ENCODE results near the gene NUDC. TPM values are rescaled to one million over a fixed set of nuclear protein-coding genes. Genes with fewer than 3 reads are reported as not detected.
"Not testable (repeated sequence)": the region's sequence is repeated elsewhere in the genome, so short reads cannot be mapped to it uniquely, and the experiment has no call there.

The NUDC gene
- total RNA-seq, 1 donor from 2014 or later, result 73.3 TPM

DNA sequence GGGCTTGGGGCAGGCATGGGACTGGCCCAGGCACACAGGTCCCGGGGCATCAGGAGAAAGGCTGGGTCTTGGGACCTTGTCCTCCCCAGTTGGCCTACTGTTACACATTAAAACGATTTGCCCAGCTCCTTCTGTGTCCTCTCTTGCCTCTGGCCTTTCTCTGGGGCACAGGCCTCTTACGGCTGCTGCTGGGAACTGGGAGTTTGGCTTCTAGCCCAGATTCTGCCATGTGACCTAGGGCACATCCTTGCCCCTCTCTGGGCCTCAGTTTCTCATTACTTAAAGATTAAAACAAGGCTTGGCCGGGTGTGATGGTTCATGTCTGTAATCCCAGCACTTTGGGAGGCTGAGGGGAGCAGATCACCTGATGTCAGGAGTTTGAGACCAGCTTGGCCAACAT lies 24.7 kb downstream of the NUDC start:
- peak; percentile 26 for ATAC-seq
- no peak for DNase-seq

DNA sequence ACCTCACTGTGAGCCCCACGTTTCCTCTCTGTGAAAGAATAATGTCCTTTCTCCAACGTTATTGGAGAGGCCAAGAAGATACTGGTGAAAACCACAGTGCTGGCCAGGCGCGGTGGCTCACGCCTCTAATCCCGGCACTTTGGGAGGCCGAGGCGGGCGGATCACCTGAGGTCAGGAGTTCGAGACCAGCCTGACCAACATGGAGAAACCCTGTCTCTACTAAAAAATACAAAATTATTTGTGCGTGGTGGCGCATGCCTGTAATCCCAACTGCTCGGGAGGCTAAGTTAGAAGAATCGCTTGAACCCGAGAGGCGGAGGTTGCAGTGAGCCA lies 27.1 kb downstream of the NUDC start:
- DNase-seq; ATAC-seq; intact Hi-C loops (cut with micrococcal nuclease): not testable (repeated sequence)

More for the DNA sequence above, 24.7 kb downstream of the NUDC start:
- intact Hi-C loops (cut with micrococcal nuclease), result no loop called here

DNA sequence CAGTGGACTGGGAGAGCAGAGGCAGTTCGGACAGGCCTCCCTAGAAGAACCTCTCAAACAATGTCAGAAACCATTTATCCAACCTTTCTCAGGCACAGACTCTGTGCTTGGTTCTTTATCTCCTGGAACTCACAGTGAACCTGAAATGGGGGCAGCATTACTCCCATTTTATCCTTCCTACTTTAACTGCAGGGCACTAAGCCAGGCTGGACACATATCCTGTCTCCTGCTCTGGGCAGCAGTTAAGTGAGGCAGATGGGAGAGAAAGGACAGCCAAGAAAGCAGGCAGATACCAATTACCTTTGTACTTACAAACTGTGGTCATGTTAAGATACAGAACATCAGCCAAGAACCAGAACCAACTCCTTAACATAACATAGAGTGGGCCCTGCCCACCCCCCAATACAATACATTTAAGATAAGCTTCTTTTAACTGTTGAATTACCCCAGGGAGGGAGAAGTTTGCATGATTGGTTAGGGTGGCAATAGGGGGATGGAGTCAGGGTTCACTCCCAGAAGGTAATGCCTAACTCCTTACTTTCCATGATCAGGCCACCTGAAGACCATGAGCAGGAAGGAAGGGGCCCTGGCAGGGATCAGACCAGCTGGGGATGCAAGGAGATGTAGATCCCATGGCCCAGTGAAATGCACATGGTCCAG lies 27.9 kb downstream of the NUDC start:
- ATAC-seq (peak; percentile 76), DNase-seq (no peak)
- intact Hi-C loops (cut with micrococcal nuclease), result no loop called here

DNA sequence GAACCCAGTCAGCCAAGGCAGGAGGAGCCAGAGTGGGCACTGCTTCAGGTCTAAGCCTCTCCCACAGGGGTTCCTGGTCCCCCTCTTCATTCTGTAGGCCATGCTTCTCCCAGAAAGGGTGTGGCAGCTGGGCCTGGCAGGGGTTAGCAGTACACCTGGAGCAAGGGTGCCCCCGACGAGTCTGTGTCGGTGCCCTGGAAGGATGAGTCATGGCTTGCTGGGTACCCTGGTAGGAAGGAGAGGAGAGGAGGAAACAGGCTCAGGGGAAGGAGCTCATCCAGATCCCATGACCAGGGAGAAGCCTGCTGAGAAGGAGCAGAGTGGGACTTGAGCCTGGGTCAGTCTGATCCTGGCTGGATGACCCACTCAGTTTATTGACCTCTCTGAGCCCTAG lies 28.4 kb downstream of the NUDC start:
- intact Hi-C loops (cut with micrococcal nuclease), result no loop called here
- peak; percentile 3 for ATAC-seq

DNA sequence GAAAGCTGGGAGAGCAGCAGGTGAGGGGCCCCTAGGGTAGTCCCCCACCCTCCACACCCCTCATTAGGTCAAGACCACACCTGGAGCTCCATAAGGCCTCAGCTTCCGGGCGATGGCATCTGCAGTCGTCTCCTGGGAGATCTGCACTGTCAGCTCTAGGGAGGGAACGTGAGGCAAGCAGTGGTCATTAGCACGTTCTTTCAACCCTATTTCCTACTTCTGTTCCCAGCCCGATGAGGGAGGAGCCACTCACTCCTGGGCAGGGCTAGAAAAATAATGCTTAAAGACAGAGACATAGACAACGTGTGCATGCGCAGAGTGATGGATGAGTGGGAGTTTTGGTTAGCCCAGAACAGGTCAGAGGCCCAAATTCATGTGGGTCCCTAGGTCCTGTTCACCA lies 29.1 kb downstream of the NUDC start:
- ATAC-seq (no peak), DNase-seq (no peak)
- intact Hi-C loops (cut with micrococcal nuclease), result no loop called here

More for the DNA sequence above, 28.4 kb downstream of the NUDC start:
- DNase-seq, result no peak

DNA sequence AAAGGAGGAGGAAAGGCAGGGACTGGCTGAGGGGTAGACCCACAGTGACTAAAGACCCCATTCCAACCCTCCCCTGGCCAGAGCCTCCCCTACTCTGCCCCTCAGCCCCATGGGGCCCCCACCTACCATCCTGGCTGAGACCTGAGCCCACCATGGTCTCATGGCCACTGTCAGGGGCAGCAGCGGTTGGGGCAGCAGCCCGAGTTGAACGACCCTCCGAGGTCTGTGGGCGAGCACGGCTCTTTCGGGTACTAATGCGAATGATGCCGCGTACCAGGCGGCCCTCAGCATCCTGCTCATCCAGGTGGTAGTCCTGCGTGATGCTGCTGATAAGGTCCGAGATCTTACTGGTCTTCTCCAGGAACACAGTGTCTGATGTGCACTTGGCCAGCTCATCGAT lies 29.7 kb downstream of the NUDC start:
- no peak for ATAC-seq
- intact Hi-C loops (cut with micrococcal nuclease), result no loop called here
- DNase-seq, result no peak

DNA sequence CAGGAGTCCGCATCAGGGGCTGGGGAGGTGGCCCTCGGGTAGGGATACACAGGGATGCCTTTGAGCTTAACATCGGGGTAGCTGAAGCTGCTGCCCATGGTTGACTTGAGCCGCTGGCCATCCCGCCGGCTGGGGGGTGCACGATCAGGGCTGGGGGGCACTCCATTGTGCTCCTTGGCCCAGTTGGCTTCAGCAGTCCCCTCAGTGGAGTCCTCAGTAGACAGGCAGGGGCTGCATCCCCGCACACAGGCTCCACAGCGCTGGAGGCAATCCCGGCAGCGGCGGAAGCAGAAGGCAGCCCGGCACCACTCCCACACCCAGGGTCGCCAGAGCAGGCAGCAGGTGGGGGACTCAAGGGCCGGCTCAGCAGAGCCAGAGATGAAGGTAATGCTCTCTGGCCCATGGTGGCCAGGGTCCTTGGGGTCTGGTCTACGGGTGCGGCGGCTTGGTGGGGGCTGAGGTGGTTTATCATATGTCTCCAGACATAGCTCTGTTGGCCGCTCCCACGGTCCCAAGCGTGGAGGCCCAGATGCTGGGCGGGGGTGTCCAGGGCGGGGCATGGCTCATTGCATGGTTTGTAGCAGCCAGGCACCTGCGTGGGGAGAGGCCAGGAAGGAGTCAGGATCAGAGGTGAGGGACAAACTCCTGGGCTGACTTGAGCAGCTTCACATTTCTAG lies 30.4 kb downstream of the NUDC start:
- DNase-seq, result no peak
- no peak for ATAC-seq
- intact Hi-C loops (cut with micrococcal nuclease), result no loop called here

DNA sequence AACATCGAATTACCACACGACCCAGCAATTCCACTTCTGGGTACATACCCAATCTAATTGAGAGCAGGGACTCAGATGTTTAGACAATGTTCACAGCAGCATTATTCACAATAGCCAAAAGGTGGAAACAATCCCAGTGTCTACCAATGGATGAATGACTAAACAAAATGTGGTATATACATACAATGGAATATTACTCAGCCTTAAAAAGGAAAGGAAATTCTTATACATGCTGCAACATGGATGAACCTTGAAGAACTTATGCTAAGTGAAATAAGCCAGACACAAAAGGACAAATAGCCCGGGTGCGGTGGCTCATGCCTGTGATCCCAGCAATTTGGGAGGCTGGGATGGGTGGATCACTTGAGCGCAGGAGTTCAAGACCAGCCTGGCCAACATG lies 31.8 kb downstream of the NUDC start:
- DNase-seq (no peak), ATAC-seq (no peak)
- intact Hi-C loops (cut with micrococcal nuclease), result no loop called here

DNA sequence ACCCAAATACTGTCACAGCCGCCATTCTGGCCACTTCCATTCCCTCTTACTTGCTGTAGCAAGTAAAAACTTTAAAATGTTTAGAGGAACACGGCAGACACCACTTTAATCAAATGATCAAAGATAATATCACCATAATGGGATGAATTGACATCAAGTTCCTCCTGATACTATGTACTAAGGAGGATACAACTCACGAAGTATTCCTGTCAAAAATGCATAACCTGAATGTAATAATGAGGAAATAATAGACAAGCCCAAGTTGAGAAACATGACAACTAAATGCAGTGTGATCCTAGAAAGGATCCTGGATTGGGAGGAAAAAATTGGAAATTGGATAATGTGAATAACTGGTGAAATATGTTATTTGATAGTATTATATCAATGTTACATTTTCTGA lies 34.8 kb downstream of the NUDC start:
- intact Hi-C loops (cut with micrococcal nuclease), result no loop called here
- ATAC-seq (no peak), DNase-seq (no peak)

DNA sequence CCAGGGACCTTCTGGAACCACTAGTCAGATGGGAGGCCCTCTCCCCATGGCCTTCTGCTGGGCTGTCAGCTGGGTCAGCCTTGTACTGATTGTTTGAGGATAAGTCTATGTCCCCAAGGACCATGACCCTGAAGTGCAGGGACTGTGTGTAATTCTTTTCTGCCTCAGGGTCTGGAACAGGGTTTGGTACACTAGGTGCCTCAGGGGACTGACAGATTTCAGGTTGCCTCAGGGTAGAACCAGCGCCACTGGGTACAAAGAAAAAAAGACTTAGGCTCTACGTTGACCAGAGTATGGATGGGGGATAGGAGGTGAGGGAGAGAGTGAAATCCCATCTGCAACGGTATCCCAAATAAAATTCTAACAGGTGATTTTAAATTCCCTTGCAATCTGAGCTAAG lies 35.8 kb downstream of the NUDC start:
- DNase-seq, result no peak
- intact Hi-C loops (cut with micrococcal nuclease), result no loop called here
- no peak for ATAC-seq

DNA sequence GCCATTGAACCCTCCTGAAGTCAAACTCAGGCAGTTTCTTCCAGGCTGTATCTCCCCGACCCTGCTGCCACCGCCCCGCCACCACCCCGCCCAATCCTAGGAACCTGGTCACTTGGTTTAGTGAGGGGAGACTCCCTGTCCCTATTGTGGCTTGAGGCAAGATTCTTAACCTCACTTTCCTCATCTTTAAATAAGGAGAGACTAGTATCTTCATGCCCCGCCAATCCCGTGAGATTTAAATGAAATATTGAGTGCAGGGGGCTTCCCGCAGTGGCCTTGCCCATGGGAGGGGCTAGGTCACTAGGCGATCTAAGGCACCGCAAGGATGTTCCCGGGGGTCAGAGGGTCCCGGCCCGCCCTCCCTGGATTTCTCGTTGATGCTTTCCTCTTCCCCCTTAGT lies 37.7 kb downstream of the NUDC start:
- no peak for ATAC-seq
- DNase-seq, result no peak
- intact Hi-C loops (cut with micrococcal nuclease), result no loop called here

DNA sequence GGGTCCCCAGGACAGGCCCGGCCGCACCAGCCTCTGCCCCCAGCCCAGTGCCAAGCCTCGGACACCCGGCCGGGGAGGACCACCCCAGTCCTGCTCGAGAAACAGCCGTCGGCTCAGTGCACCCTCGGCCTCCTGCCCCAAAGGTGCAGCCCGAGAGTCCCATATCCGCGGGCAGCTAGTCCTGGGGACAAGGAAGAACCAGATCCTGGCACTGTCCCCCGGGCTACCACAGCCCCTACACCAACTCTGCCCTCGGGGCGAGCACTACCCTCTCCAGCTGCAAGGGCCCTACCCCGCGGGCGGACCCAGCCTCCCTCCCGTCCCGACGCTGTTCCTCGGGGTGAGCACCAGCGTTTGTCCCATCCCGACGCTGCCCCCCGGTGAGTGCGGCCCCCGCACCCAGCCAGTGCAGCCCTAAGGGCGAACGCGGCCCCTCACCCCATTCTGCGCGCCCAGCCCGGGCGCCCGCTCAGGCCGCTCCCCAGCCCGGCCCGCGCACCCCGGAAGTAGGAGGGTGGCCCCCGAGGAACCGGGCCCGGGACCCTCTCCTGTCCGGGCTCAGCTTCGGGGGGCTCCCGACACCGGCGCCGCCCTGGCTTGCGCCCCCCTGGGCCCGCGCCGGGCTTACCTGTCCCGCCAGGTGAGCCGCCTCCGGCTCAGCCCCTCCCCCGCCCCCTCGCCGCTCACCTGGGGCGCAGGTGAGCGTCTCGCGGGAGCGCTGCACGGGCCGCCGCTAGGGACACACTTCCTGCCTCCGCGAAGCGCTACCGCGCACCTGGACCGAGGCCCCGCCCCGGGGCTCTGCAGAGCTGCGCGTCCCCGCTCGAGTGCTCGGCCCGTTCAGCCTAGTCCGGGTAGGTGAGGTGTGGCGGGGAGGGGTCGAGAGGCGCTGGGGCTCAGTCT lies 38.4 kb downstream of the NUDC start, which contains the start of gene KDF1:
Gene KDF1 (minus strand): TSS at position 747 of the 903 bp plus-strand sequence. CDS start 8,088 bp downstream, outside the sequence.
- ATAC-seq (peak; percentile 58), DNase-seq (peak; percentile 40)
- intact Hi-C loops (cut with micrococcal nuclease), result no loop called here

DNA sequence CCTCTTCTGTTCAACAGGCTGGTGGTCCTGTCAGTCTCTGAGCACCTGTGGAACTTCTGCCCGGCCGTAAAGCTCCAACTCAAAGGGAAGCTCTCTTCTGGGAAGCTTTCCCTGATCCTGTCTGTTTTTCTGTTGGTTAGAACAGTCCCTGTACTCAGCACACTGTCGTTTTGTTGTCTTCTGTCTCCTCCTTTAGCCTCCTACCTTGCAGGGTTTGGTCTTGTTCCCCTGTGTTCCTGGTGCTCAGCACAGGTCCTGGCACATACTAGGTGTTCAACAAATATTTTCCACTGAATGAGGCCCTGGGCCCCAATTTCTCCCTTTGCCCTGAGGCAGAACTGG lies 39.1 kb downstream of the NUDC start:
- ATAC-seq (no peak), DNase-seq (no peak)
- intact Hi-C loops (cut with micrococcal nuclease), result no loop called here

DNA sequence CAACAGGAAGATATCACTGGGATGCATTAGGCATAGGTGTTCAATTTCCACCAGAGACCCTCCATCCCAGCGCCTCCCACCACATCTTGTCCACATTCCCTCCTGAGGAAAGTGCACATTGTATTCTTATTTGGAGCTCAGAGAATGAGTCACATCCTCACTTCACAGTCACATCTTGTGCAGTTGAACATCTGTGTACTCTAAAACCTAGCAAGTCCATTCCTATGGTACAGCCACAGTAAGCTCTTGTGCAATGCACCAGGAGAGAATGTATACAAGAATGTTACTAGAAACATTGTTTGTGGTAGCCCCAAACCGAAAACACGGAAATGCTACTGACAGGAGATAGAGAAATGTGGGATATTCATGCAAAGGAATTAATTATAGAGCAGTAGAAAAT lies 40.3 kb downstream of the NUDC start:
- ATAC-seq, result no peak
- intact Hi-C loops (cut with micrococcal nuclease), result no loop called here
- no peak for DNase-seq

DNA sequence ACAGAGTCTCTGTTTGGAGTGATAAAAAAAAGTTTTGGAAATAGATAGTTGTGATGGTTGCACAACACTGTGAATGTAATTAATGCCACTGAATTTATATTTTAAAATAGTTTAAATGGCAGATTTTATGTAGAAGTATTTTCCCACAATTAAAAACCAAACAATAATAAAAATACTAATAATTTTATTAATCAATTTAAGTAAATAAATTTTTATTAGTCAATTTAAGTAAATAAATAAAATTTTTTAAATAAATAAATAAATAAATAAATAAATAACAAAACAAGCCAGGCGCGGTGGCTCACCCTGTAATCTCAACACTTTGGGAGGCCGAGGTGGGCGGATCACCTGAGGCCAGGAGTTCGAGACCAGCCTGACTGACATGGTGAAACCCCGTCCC lies 43.7 kb downstream of the NUDC start:
- intact Hi-C loops (cut with micrococcal nuclease), result no loop called here
- DNase-seq, result no peak
- no peak for ATAC-seq

DNA sequence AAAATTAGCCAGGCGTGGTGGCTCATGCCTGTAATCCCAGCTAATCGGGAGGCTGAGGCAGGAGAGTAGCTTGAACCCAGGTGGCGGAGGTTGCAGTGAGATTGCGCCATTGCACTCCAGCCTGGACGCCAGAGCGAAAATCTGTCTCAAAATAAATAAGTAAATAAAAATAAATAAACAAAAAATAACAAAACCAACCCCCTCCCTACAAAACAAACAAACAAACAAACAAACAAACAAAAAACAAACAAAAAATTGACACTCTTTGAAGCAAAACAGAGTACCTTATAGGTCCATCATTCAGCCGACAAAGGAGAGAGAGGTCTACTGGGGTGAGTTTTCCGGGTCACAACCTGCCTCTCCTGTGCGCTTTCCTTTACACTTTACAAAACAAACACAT lies 44.1 kb downstream of the NUDC start:
- DNase-seq (no peak), ATAC-seq (no peak)
- intact Hi-C loops (cut with micrococcal nuclease), result no loop called here

DNA sequence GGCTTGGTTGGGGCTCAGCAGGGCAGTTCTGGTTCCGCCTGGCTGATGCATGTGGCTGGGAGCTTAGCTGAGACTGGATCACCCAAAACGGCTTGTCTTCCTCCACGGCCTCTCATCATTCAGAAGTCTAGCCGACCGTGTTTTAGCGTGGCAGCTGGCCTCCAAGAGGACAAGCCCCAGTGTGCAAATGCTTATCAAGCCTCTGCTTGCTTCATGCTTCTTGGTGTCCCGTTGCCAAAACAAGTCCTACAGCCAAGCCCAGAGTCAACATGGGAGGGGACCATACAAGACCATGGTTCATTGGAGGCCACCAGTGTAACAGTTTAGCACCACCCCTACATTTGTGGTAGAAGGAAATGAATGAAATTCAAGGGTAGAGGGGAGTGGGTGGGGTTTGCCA lies 49.3 kb downstream of the NUDC start:
- ATAC-seq, result no peak
- no peak for DNase-seq
- intact Hi-C loops (cut with micrococcal nuclease), result no loop called here

DNA sequence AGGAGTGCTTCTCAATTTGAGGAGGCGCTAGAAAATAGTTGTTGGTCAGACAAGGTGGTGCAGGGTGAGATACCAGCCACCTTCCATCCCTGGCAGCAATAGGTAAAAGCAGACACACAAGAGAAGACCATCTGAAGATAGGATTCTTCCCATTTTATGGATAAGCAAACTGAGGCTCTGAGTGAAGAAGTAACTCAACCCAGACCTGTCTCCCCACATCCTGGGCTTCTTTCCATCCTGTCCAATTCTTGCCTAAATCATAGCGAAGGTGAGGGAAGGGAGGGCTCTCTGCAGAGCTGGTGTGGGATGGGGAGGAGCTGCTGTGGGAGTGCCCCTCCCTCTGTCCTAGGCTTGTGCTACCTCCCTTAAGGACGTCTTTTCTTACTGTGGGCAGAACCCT lies 50.0 kb downstream of the NUDC start:
- ATAC-seq (no peak), DNase-seq (no peak)
- intact Hi-C loops (cut with micrococcal nuclease), result no loop called here

DNA sequence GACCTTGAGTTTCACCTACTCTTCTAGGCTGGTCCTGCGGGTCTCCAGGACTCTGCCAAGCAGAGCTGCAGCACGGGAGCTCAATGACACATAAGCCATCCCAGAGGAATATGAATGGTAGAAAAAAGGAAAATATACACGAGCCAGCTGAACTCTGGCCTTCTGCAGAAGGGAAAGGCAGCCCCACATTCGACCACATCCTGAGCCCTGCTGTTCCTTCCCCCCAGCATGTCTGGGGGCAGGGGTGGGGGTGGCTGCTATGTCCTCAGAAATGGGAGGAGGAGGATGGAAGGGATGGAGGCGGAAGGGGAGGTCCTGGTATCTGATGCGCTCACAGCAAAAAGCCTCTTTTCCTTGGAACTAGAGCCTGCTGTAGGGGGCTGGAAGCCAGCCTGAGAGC lies 50.8 kb downstream of the NUDC start:
- intact Hi-C loops (cut with micrococcal nuclease), result no loop called here
- ATAC-seq (no peak), DNase-seq (no peak)

DNA sequence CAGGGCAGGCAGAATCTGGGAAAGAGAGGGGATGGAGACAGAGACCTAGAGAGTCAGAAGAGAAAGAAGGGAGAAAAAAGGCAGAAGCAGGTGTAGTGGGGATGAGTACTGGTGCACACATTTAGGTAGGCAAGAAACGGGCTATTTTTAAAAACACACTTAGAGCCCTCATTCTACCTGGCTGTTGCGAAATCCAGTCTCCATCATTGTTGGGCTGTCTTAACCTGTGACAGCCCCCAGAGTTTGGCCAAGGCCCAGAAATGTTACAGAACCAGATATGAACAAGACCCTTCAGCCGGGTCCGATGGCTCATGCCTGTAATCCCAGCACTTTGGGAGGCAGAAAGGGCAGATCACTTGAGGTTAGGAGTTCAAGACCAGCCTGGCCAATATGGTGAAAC lies 51.3 kb downstream of the NUDC start:
- intact Hi-C loops (cut with micrococcal nuclease), result no loop called here
- ATAC-seq (no peak), DNase-seq (no peak)

All from left ventricle myocardium superior (tissue), 1 donor.